ENCODE measurements around the gene ELAVL1. TPM values are rescaled to one million over a fixed set of nuclear protein-coding genes. Genes with fewer than 3 reads are reported as not detected.

Gene ELAVL1
- total and polyA plus RNA-seq, 9 of the 15 experiments (the other 6 are each of a cell fraction or from before 2014, with no cell fraction given) = 4.3 to 172 (median 69.2) TPM

DNA sequence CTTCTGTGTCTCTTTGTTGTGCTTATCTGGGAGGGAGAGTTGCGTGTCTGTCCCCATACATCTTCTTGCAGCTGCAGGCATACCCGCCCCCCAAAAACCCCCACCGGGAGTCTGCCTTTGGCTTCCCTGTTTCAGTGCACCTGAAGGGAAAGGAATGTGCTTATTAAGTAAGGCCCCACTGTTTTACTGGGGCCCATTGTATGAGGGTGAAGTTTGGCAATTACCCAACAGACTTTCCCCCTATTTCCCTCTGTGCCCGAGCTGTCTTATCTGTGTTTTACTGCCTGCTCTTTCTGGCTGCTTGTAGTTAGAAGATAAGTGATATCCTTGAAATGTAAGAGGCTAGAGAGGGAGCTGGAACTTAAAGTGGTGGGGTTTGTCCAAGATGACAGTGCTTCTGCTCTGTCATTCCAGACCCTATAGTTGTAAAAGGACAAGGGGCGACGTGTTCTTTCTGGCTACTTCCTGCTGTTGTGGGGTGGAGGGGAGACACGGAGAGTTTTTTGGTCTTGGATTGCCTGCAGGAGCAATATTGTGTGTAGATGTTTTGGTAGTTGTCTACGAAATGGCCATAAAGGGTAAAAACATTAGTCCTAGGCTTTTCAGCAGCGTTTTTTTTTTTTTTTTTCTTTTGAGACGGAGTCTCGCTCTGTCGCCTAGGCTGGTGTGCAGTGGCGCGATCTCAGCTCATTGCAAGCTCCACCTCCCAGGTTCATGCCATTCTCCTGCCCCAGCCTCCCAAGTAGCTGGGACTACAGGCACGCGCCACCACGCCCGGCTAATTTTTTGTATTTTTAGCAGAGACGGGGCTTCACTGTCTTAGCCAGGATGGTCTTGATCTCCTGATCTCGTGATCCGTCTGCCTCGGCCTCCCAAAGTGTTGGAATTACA, 28.1 kb upstream of the ELAVL1 start (continued):
- TF ChIP-seq, protein P1, sequence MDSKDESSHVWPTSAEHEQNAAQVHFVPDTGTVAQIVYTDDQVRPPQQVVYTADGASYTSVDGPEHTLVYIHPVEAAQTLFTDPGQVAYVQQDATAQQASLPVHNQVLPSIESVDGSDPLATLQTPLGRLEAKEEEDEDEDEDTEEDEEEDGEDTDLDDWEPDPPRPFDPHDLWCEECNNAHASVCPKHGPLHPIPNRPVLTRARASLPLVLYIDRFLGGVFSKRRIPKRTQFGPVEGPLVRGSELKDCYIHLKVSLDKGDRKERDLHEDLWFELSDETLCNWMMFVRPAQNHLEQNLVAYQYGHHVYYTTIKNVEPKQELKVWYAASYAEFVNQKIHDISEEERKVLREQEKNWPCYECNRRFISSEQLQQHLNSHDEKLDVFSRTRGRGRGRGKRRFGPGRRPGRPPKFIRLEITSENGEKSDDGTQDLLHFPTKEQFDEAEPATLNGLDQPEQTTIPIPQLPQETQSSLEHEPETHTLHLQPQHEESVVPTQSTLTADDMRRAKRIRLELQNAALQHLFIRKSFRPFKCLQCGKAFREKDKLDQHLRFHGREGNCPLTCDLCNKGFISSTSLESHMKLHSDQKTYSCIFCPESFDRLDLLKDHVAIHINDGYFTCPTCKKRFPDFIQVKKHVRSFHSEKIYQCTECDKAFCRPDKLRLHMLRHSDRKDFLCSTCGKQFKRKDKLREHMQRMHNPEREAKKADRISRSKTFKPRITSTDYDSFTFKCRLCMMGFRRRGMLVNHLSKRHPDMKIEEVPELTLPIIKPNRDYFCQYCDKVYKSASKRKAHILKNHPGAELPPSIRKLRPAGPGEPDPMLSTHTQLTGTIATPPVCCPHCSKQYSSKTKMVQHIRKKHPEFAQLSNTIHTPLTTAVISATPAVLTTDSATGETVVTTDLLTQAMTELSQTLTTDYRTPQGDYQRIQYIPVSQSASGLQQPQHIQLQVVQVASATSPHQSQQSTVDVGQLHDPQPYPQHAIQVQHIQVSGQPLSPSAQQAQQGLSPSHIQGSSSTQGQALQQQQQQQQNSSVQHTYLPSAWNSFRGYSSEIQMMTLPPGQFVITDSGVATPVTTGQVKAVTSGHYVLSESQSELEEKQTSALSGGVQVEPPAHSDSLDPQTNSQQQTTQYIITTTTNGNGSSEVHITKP (IDR thresholded peaks at IDR 0.05; ENCODE audit: partially characterized antibody) = peak; percentile 55
- TF ChIP-seq, protein P2, sequence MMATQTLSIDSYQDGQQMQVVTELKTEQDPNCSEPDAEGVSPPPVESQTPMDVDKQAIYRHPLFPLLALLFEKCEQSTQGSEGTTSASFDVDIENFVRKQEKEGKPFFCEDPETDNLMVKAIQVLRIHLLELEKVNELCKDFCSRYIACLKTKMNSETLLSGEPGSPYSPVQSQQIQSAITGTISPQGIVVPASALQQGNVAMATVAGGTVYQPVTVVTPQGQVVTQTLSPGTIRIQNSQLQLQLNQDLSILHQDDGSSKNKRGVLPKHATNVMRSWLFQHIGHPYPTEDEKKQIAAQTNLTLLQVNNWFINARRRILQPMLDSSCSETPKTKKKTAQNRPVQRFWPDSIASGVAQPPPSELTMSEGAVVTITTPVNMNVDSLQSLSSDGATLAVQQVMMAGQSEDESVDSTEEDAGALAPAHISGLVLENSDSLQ (IDR thresholded peaks at IDR 0.05) = peak; percentile 72; the same call in 1 of the 2 replicates
- TF ChIP-seq NFRKB (IDR thresholded peaks at IDR 0.05; ENCODE audit: low read depth) (peak; percentile 85), PHF21A (IDR thresholded peaks at IDR 0.05; ENCODE audit: borderline replicate concordance, low read depth) (0 out of 2 replicates have a peak, but pooled peaks have one; percentile 20), EP400 (IDR thresholded peaks at IDR 0.05) (peak; percentile 41), KDM1A (IDR thresholded peaks at IDR 0.05) (peak; percentile 49 to 52; a peak in 2 of 4 replicates), PYGO2 (tag; IDR thresholded peaks at IDR 0.05) (peak; percentile 58; the same call in 1 of the 2 replicates), FOXK2 (conservative IDR thresholded peaks at IDR 0.05 in 1 of 2, IDR thresholded peaks at IDR 0.05 in 1 of 2; ENCODE audit: low read depth in 2 of 2) (peak; percentile 12 to 66; a peak in 1 of 4 replicates), ZBTB7A (IDR thresholded peaks at IDR 0.05; ENCODE audit: borderline replicate concordance, control insufficient read depth, low read depth, low read length) (peak; percentile 67; the same call in 1 of the 2 replicates), POLR2A (conservative IDR thresholded peaks at IDR 0.05) (peak; percentile 71), SMARCA4 (IDR thresholded peaks at IDR 0.05) (peak; percentile 98), ZNF274 (IDR thresholded peaks at IDR 0.05; ENCODE audit: borderline replicate concordance, low read depth, low read length) (peak; percentile 64; the same call in 1 of the 2 replicates), TAF7 (tag; IDR thresholded peaks at IDR 0.05) (peak; percentile 74; the same call in 1 of the 2 replicates), ZNF197 (CRISPR knock-in tag; IDR thresholded peaks at IDR 0.05; ENCODE audit: low read depth) (peak; percentile 77; the same call in 1 of the 2 replicates), ZNF41 (CRISPR knock-in tag; conservative IDR thresholded peaks at IDR 0.05) (peak; percentile 71; the same call in 1 of the 2 replicates)
- TF ChIP-seq, protein P3, sequence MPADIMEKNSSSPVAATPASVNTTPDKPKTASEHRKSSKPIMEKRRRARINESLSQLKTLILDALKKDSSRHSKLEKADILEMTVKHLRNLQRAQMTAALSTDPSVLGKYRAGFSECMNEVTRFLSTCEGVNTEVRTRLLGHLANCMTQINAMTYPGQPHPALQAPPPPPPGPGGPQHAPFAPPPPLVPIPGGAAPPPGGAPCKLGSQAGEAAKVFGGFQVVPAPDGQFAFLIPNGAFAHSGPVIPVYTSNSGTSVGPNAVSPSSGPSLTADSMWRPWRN (IDR thresholded peaks at IDR 0.05; ENCODE audit: low read depth) = peak; percentile 22; the same call in 1 of the 2 replicates
- TF ChIP-seq, protein P4, sequence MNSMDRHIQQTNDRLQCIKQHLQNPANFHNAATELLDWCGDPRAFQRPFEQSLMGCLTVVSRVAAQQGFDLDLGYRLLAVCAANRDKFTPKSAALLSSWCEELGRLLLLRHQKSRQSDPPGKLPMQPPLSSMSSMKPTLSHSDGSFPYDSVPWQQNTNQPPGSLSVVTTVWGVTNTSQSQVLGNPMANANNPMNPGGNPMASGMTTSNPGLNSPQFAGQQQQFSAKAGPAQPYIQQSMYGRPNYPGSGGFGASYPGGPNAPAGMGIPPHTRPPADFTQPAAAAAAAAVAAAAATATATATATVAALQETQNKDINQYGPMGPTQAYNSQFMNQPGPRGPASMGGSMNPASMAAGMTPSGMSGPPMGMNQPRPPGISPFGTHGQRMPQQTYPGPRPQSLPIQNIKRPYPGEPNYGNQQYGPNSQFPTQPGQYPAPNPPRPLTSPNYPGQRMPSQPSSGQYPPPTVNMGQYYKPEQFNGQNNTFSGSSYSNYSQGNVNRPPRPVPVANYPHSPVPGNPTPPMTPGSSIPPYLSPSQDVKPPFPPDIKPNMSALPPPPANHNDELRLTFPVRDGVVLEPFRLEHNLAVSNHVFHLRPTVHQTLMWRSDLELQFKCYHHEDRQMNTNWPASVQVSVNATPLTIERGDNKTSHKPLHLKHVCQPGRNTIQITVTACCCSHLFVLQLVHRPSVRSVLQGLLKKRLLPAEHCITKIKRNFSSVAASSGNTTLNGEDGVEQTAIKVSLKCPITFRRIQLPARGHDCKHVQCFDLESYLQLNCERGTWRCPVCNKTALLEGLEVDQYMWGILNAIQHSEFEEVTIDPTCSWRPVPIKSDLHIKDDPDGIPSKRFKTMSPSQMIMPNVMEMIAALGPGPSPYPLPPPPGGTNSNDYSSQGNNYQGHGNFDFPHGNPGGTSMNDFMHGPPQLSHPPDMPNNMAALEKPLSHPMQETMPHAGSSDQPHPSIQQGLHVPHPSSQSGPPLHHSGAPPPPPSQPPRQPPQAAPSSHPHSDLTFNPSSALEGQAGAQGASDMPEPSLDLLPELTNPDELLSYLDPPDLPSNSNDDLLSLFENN (IDR thresholded peaks at IDR 0.05; ENCODE audit: low read depth in 2 of 2, low read length in 2 of 2) = peak in 1 of 2 experiments; percentile 87; a peak in 2 of 4 replicates
